Measurements from ENCODE around the gene DOCK3.
"Not testable (repeated sequence)": the region's sequence is repeated elsewhere in the genome, so short reads cannot be mapped to it uniquely, and the experiment has no call there.

The DOCK3 gene

GRCh38 chr3:50926868-50927267 lies 252.1 kb downstream of the DOCK3 start:
- no peak for DNase-seq (ENCODE audit: low read depth)
- no peak for TF ChIP-seq CTCF (conservative IDR thresholded peaks at IDR 0.05; ENCODE audit: low read depth, low read length)
- no peak overlapping the region for H3K4me3 ChIP-seq (ENCODE audit: low read depth, low read length)

GRCh38 chr3:50930371-50931208 lies 255.9 kb downstream of the DOCK3 start:
- no peak for DNase-seq (ENCODE audit: low read depth)
- no peak for TF ChIP-seq CTCF (conservative IDR thresholded peaks at IDR 0.05; ENCODE audit: low read depth, low read length)
- H3K4me3 ChIP-seq (ENCODE audit: low read depth, low read length) = no peak overlapping the region

- DNase-seq (ENCODE audit: low read depth); H3K4me3 ChIP-seq (ENCODE audit: low read depth, low read length): not testable (repeated sequence)
Observed at GRCh38 chr3:50932918-50933317, 258.2 kb downstream of the DOCK3 start.

GRCh38 chr3:50936389-50936788 lies 261.7 kb downstream of the DOCK3 start:
- no peak overlapping the region for H3K4me3 ChIP-seq (ENCODE audit: low read depth, low read length)
- no peak for DNase-seq (ENCODE audit: low read depth)
- TF ChIP-seq CTCF (conservative IDR thresholded peaks at IDR 0.05; ENCODE audit: low read depth, low read length) = no peak

- H3K4me3 ChIP-seq (ENCODE audit: low read depth, low read length) = no peak overlapping the region
- DNase-seq (ENCODE audit: low read depth) = no peak
- no peak for TF ChIP-seq CTCF (conservative IDR thresholded peaks at IDR 0.05; ENCODE audit: low read depth, low read length)
Observed at GRCh38 chr3:50947419-50947818, 272.7 kb downstream of the DOCK3 start.

- no peak for DNase-seq (ENCODE audit: low read depth)
- no peak overlapping the region for H3K4me3 ChIP-seq (ENCODE audit: low read depth, low read length)
- no peak for TF ChIP-seq CTCF (conservative IDR thresholded peaks at IDR 0.05; ENCODE audit: low read depth, low read length)
Observed at GRCh38 chr3:50950591-50950990, 275.9 kb downstream of the DOCK3 start.

GRCh38 chr3:50953825-50954414 lies 279.2 kb downstream of the DOCK3 start:
- no peak for DNase-seq (ENCODE audit: low read depth)
- no peak overlapping the region for H3K4me3 ChIP-seq (ENCODE audit: low read depth, low read length)
- TF ChIP-seq CTCF (conservative IDR thresholded peaks at IDR 0.05; ENCODE audit: low read depth, low read length) = no peak

Measured in choroid plexus epithelial cell (primary cell).